HL-60 (cell line): ENCODE measurements around the gene SEC11A.
"Not testable (repeated sequence)": the region's sequence is repeated elsewhere in the genome, so short reads cannot be mapped to it uniquely, and the experiment has no call there.

ENCODE experiments used
- DNase-seq, 2 experiments: peaks; one replicate each; pipeline ENCODE4 v3.0.0-alpha.2; 2010 to 2020; ENCODE audit warnings: low read depth in 1 of 2, low spot score in 1 of 2
- H3K27ac ChIP-seq: fragments of 250-450 bp; sonication (Bioruptor Pico); replicated peaks from 2 replicates; pipeline ENCODE4 v1.5.1; 2020; ENCODE audit warnings: mild to moderate bottlenecking, moderate library complexity
- H3K27me3 ChIP-seq: fragments of 250-450 bp; sonication (Bioruptor Pico); 2 replicates; pipeline ENCODE4 v1.5.1; 2021; ENCODE audit warnings: mild to moderate bottlenecking, moderate library complexity; ENCODE audit not compliant: insufficient read depth, poor library complexity, severe bottlenecking
- H3K4me3 ChIP-seq: replicated peaks from 2 replicates; pipeline ENCODE4 v1.5.1; 2011; ENCODE audit warnings: mild to moderate bottlenecking, control low read depth, low read length; ENCODE audit not compliant: insufficient read depth
- CTCF ChIP-seq: IDR thresholded peaks from one replicate; pipeline ENCODE4 v1.5.1; 2011; ENCODE audit warnings: low read length, control low read depth, inconsistent platforms; ENCODE audit not compliant: insufficient read depth
- GABPA ChIP-seq: IDR thresholded peaks from 2 replicates; pipeline ENCODE4 v1.6.1; 2012; ENCODE audit warnings: low read depth
- POLR2AphosphoS5 ChIP-seq: IDR thresholded peaks from 2 replicates; pipeline ENCODE4 v1.6.1; 2012; ENCODE audit warnings: low read depth
- REST ChIP-seq: IDR thresholded peaks from 2 replicates; pipeline ENCODE4 v1.6.1; 2012; ENCODE audit warnings: low read depth; ENCODE audit not compliant: insufficient replicate concordance
- SPI1 ChIP-seq: IDR thresholded peaks from 2 replicates; pipeline ENCODE4 v1.6.1; 2012; ENCODE audit warnings: low read depth, mild to moderate bottlenecking, borderline replicate concordance

SEC11A gene

GRCh38 chr15:84752195-84752594 is 36.3 kb upstream of the SEC11A start:
- H3K27me3 ChIP-seq, result no peaks in the 10 kb centered on the region
- H3K4me3 ChIP-seq, result no peak overlapping the region
- TF ChIP-seq SPI1, result no peak
- no peak for TF ChIP-seq GABPA
- no peak for TF ChIP-seq REST
- TF ChIP-seq POLR2AphosphoS5, result no peak
- TF ChIP-seq CTCF, result no peak
- H3K27ac ChIP-seq, result no peak overlapping the region
- no peak for DNase-seq

- not testable (repeated sequence) for H3K27me3 ChIP-seq, DNase-seq, H3K4me3 ChIP-seq, H3K27ac ChIP-seq
Observed at GRCh38 chr15:84751721-84752120, 35.8 kb upstream of the SEC11A start.

GRCh38 chr15:84750583-84751092 is 34.7 kb upstream of the SEC11A start:
- TF ChIP-seq CTCF (no peak), SPI1 (peak; percentile 90)
- Histone ChIP-seq H3K27ac (peak overlapping the region; percentile 83), H3K4me3 (peak overlapping the region; percentile 91), H3K27me3 (no peaks in the 10 kb centered on the region)
- DNase-seq, result peak; percentile 55 to 71

- peak in 1 of 2 experiments; percentile 76 for DNase-seq
- Histone ChIP-seq H3K27me3 (no peaks in the 10 kb centered on the region), H3K4me3 (peak overlapping the region; percentile 91), H3K27ac (peak overlapping the region; percentile 83)
- TF ChIP-seq POLR2AphosphoS5 (peak; percentile 71; the same call in 1 of the 2 replicates), GABPA (no peak)
Observed at GRCh38 chr15:84749111-84749991, 33.4 kb upstream of the SEC11A start.

GRCh38 chr15:84748274-84749110 is 32.6 kb upstream of the SEC11A start, which contains the start of gene ZNF592:
ZNF592 (plus strand) TSS chr15:84748592; CDS start chr15:84782676, 34,084 bp downstream.
- Histone ChIP-seq H3K27me3 (no peaks in the 10 kb centered on the region), H3K4me3 (peak within 1 kb of the TSS; percentile 91), H3K27ac (peak within 1 kb of the TSS; percentile 89)
- DNase-seq, result peak in 1 of 2 experiments; percentile 68
- TF ChIP-seq POLR2AphosphoS5 (no peak), CTCF (no peak), SPI1 (no peak), REST (no peak), GABPA (no peak)
